Fibroblast of lung (primary cell): Measurements from ENCODE around the gene TRIM62. TPM values are rescaled to one million over a fixed set of nuclear protein-coding genes. Genes with fewer than 3 reads are reported as not detected.

Experiments used
- DNase-seq, 2 donors: peaks; one replicate each; pipeline versions ENCODE4 v3.0.0 to v3.0.0-alpha.2; 2010; ENCODE audit warnings: low read depth in 2 of 2
- H2AFZ ChIP-seq: 2 replicates; pipeline ENCODE4 v1.5.1; 2012; ENCODE audit warnings: low read length, control low read depth, inconsistent platforms
- H3K27ac ChIP-seq: 2 replicates; pipeline ENCODE4 v1.5.1; 2011; ENCODE audit warnings: low read length, control low read depth; ENCODE audit not compliant: insufficient read depth
- H3K27me3 ChIP-seq: 2 replicates; pipeline ENCODE4 v1.5.1; 2011; ENCODE audit warnings: mild to moderate bottlenecking, low read length; ENCODE audit not compliant: control insufficient read depth, insufficient read depth
- H3K36me3 ChIP-seq: 2 replicates; pipeline ENCODE4 v1.5.1; 2011; ENCODE audit warnings: low read length; ENCODE audit not compliant: control insufficient read depth, insufficient read depth
- H3K4me1 ChIP-seq: 2 replicates; pipeline ENCODE4 v1.5.1; 2011; ENCODE audit warnings: low read length; ENCODE audit not compliant: control insufficient read depth, insufficient read depth; ENCODE audit errors: extremely low read depth
- H3K4me2 ChIP-seq: 2 replicates; pipeline ENCODE4 v1.5.1; 2011; ENCODE audit warnings: low read length, control low read depth; ENCODE audit not compliant: insufficient read depth; ENCODE audit errors: extremely low read depth
- H3K4me3 ChIP-seq, 4 experiments: fragments of 200-600 bp in 1 of 4; sonication (generic) in 1 of 4; replicated peaks in 1 of 4; 2 replicates each; pipeline ENCODE4 v1.5.1; 2011 to 2016; ENCODE audit warnings: low read length in 4 of 4, low read depth in 3 of 4, mild to moderate bottlenecking in 3 of 4, control low read depth in 2 of 4, inconsistent platforms in 1 of 4, mixed read lengths in 1 of 4; ENCODE audit not compliant: insufficient read depth in 1 of 4; ENCODE audit errors: control extremely low read depth in 1 of 4
- H3K79me2 ChIP-seq: 2 replicates; pipeline ENCODE4 v1.5.1; 2012; ENCODE audit warnings: mild to moderate bottlenecking, low read length, inconsistent platforms; ENCODE audit not compliant: control insufficient read depth, insufficient read depth
- H3K9ac ChIP-seq: 2 replicates; pipeline ENCODE4 v1.5.1; 2011; ENCODE audit warnings: mild to moderate bottlenecking, low read length, control low read depth; ENCODE audit not compliant: insufficient read depth
- H3K9me3 ChIP-seq: 2 replicates; pipeline ENCODE4 v1.5.1; 2012; ENCODE audit warnings: low read depth, low read length; ENCODE audit not compliant: control insufficient read depth, insufficient read depth
- H4K20me1 ChIP-seq: 2 replicates; pipeline ENCODE4 v1.5.1; 2011; ENCODE audit warnings: low read length; ENCODE audit not compliant: control insufficient read depth, insufficient read depth; ENCODE audit errors: extremely low read depth
- CTCF ChIP-seq, 2 donors: IDR thresholded peaks in 1 of 2; conservative IDR thresholded peaks in 1 of 2; 1 replicate in 1 of 2; 2 replicates in 1 of 2; pipeline ENCODE4 v1.5.1; 2011 to 2012; ENCODE audit warnings: low read length in 2 of 2, control low read depth in 1 of 2, inconsistent platforms in 1 of 2, low read depth in 1 of 2, mild to moderate bottlenecking in 1 of 2
- EZH2 ChIP-seq: IDR thresholded peaks from 2 replicates; pipeline ENCODE4 v1.5.1; 2012; ENCODE audit warnings: low read length, control low read depth, mild to moderate bottlenecking; ENCODE audit errors: missing control alignments
- polyA plus RNA-seq, 2 donors: library from polyadenylated mRNA; depleted of rRNA in 1 of 2; stranded (reverse) in 1 of 2; unstranded in 1 of 2; fragments of >200 nt; gene quantifications; 2 replicates each; pipeline ENCODE4 v1.2.1, GENCODE V29; 2011 to 2012; ENCODE audit warnings: missing spikeins in 1 of 2
- total RNA-seq: library from RNA; depleted of rRNA; stranded (reverse); fragments of >200 nt; gene quantifications from 2 replicates; pipeline ENCODE4 v1.2.1, GENCODE V29; 2014

The TRIM62 gene
- total and polyA plus RNA-seq, 2 donors (not counting 1 experiment from before 2014, with no cell fraction given): 1.8 to 2.4 TPM

- Histone ChIP-seq H3K36me3 (no peaks in the 10 kb centered on the region), H3K4me1 (peaks cover 7% of the 10 kb centered on the region), H3K9me3 (no peaks in the 10 kb centered on the region), H3K27ac (no peak overlapping the region), H3K4me2 (no peak overlapping the region), H3K27me3 (no peaks in the 10 kb centered on the region), H4K20me1 (no peaks in the 10 kb centered on the region), H3K79me2 (no peaks in the 10 kb centered on the region), H2AFZ (no peak overlapping the region), H3K4me3 (no peak overlapping the region), H3K9ac (no peak overlapping the region)
- TF ChIP-seq CTCF (conservative IDR thresholded peaks at IDR 0.05 in 1 of 2, IDR thresholded peaks at IDR 0.05 in 1 of 2; ENCODE audit: low read depth in 1 of 2, low read length in 2 of 2) (no peak), EZH2 (no peak)
- no peak for DNase-seq
Measured at GRCh38 chr1:33165809-33166208, 16.0 kb downstream of the TRIM62 start.

DNA sequence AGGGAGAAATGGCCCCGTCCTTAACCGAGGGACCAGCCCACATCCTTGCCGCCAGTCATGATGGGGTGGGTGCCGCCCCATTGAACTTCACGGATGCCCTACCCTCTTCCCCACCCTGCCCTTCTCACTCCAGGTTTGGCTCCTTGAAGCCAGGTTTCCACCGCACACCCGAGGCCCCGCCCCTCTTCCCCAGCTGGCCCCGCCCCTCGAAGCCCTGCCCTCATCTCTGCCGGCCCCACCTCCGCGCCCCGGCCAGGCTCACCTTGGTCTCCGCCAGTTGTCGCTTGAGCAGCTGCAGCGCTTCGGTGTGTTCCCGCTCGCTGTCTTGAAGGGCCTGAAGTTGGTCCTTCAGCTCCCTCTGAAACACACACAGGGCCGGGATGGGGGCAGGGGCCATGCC lies 16.6 kb downstream of the TRIM62 start:
- DNase-seq: no peak

More for the DNA sequence above, 16.6 kb downstream of the TRIM62 start:
- no peaks in the 10 kb centered on the region for H4K20me1 ChIP-seq
- H3K36me3 ChIP-seq: no peaks in the 10 kb centered on the region
- H3K4me3 ChIP-seq: no peak overlapping the region
- H3K9me3 ChIP-seq: no peaks in the 10 kb centered on the region
- no peak overlapping the region for H3K4me2 ChIP-seq
- peaks cover 7% of the 10 kb centered on the region for H3K4me1 ChIP-seq
- TF ChIP-seq CTCF (conservative IDR thresholded peaks at IDR 0.05 in 1 of 2, IDR thresholded peaks at IDR 0.05 in 1 of 2; ENCODE audit: low read depth in 1 of 2, low read length in 2 of 2) (no peak), EZH2 (no peak)
- no peaks in the 10 kb centered on the region for H3K27me3 ChIP-seq
- no peak overlapping the region for H3K9ac ChIP-seq
- no peak overlapping the region for H2AFZ ChIP-seq
- H3K79me2 ChIP-seq: no peaks in the 10 kb centered on the region
- H3K27ac ChIP-seq: no peak overlapping the region
